Hepatocyte (in vitro differentiated cells): ENCODE results near the gene GPX4. TPM values are rescaled to one million over a fixed set of nuclear protein-coding genes. Genes with fewer than 3 reads are reported as not detected.

Experiments used
- DNase-seq: peaks from one replicate; pipeline ENCODE4 v3.0.0-alpha.2; 2016; ENCODE audit warnings: low spot score
- H2AFZ ChIP-seq: fragments of 200-600 bp; sonication (generic); 2 replicates; pipeline ENCODE4 v1.6.0; 2016; ENCODE audit warnings: antibody characterized with exemption, mild to moderate bottlenecking
- H3K27ac ChIP-seq: fragments of 200-600 bp; sonication (generic); 2 replicates; pipeline ENCODE4 v1.5.1; 2016; ENCODE audit warnings: mild to moderate bottlenecking
- H3K27me3 ChIP-seq: fragments of 200-600 bp; sonication (generic); 2 replicates; pipeline ENCODE4 v1.6.1; 2016
- H3K36me3 ChIP-seq: fragments of 200-600 bp; sonication (generic); replicated peaks from 2 replicates; pipeline ENCODE4 v1.5.1; 2016; ENCODE audit warnings: low read depth; ENCODE audit not compliant: insufficient read depth
- H3K4me1 ChIP-seq: fragments of 200-600 bp; sonication (generic); 2 replicates; pipeline ENCODE4 v1.5.1; 2016; ENCODE audit warnings: mild to moderate bottlenecking, moderate library complexity; ENCODE audit not compliant: insufficient read depth
- H3K4me2 ChIP-seq: fragments of 200-600 bp; sonication (generic); 2 replicates; pipeline ENCODE4 v1.6.0; 2016
- H3K4me3 ChIP-seq: fragments of 200-600 bp; sonication (generic); 2 replicates; pipeline ENCODE4 v1.5.1; 2016; ENCODE audit warnings: mild to moderate bottlenecking
- H3K79me2 ChIP-seq: fragments of 200-600 bp; sonication (generic); 2 replicates; pipeline ENCODE4 v1.6.0; 2017; ENCODE audit warnings: mild to moderate bottlenecking
- H3K9me2 ChIP-seq: fragments of 200-600 bp; sonication (generic); replicated peaks from 2 replicates; pipeline ENCODE4 v1.6.0; 2017; ENCODE audit warnings: mild to moderate bottlenecking; ENCODE audit not compliant: insufficient read depth
- H3K9me3 ChIP-seq: fragments of 200-600 bp; sonication (generic); 2 replicates; pipeline ENCODE4 v1.5.1; 2016; ENCODE audit warnings: low read depth, mild to moderate bottlenecking
- H4K20me1 ChIP-seq: fragments of 200-600 bp; sonication (generic); 2 replicates; pipeline ENCODE4 v1.6.0; 2016; ENCODE audit warnings: mild to moderate bottlenecking; ENCODE audit not compliant: insufficient read depth, poor library complexity, severe bottlenecking
- EZH2 ChIP-seq: fragments of 200-600 bp; sonication (generic); IDR thresholded peaks from 2 replicates; pipeline ENCODE4 v1.6.1; 2016; ENCODE audit warnings: antibody characterized with exemption, mild to moderate bottlenecking, borderline replicate concordance
- EZH2phosphoT487 ChIP-seq: fragments of 200-600 bp; sonication (generic); IDR thresholded peaks from one replicate; pipeline ENCODE4 v1.6.1; 2018; ENCODE audit warnings: antibody characterized with exemption, mild to moderate bottlenecking, low read depth, moderate library complexity; ENCODE audit not compliant: unreplicated experiment, severe bottlenecking
- WGBS: methylation state at CpG from one replicate; pipeline ENCODE4 v1.1.6; 2016; ENCODE audit warnings: low lambda C conversion rate; ENCODE audit errors: missing lambda C conversion rate; 5-methylcytosine and 5-hydroxymethylcytosine counted together
- polyA plus RNA-seq: library from polyadenylated mRNA; unstranded; fragments of >200 nt; fragmentation: Nextera tagmentation; extraction: Ambion mirVana; gene quantifications from 2 replicates; pipeline ENCODE4 v1.2.1, GENCODE V29; 2016
- total RNA-seq: library from RNA; depleted of rRNA; stranded (reverse); fragments of >200 nt; gene quantifications from 2 replicates; pipeline ENCODE4 v1.2.3, GENCODE V29; 2014
- TF ChIP-seq, protein P1 (sequence below): fragments of 200-600 bp; sonication (generic); IDR thresholded peaks from 2 replicates; pipeline ENCODE4 v1.5.1; 2016; ENCODE audit warnings: antibody characterized with exemption, mild to moderate bottlenecking; ENCODE audit not compliant: poor library complexity

Gene GPX4
- total and polyA plus RNA-seq, 2 experiments from 2014 or later: 539 to 735 TPM

DNA sequence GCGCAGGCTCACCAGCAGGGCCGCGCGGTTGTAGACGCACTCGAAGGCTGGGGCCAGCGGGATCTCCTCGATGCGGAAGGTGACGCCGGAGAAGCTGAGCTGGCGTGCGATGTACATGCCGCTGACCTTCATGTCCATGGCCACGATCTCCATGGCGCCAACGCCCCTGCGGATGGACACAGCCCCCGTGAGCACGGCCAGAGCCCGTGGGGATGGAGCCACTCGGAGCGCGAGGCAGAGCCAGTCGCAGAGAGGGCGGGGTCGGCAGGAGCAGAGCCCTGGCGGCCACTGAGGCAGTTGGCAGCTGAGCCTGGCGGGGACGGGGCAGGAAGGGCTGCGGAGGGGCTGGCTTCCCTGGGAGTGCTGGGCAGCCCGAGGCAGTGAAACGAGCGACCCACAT lies 15.2 kb downstream of the GPX4 start:
- Histone ChIP-seq H3K4me3 (no peak overlapping the region), H3K4me1 (no peaks in the 10 kb centered on the region), H3K27me3 (no peaks in the 10 kb centered on the region), H4K20me1 (no peaks in the 10 kb centered on the region), H3K4me2 (no peak overlapping the region), H3K9me3 (no peaks in the 10 kb centered on the region), H2AFZ (no peak overlapping the region), H3K27ac (no peak overlapping the region), H3K9me2 (no peaks in the 10 kb centered on the region), H3K79me2 (no peaks in the 10 kb centered on the region), H3K36me3 (no peaks in the 10 kb centered on the region)
- TF ChIP-seq EZH2: no peak
- TF ChIP-seq EZH2phosphoT487: no peak
- TF ChIP-seq, protein P1, sequence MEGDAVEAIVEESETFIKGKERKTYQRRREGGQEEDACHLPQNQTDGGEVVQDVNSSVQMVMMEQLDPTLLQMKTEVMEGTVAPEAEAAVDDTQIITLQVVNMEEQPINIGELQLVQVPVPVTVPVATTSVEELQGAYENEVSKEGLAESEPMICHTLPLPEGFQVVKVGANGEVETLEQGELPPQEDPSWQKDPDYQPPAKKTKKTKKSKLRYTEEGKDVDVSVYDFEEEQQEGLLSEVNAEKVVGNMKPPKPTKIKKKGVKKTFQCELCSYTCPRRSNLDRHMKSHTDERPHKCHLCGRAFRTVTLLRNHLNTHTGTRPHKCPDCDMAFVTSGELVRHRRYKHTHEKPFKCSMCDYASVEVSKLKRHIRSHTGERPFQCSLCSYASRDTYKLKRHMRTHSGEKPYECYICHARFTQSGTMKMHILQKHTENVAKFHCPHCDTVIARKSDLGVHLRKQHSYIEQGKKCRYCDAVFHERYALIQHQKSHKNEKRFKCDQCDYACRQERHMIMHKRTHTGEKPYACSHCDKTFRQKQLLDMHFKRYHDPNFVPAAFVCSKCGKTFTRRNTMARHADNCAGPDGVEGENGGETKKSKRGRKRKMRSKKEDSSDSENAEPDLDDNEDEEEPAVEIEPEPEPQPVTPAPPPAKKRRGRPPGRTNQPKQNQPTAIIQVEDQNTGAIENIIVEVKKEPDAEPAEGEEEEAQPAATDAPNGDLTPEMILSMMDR: no peak
- WGBS: 98% methylated on average over 27 of the region's 34 CpGs
- DNase-seq: no peak

DNA sequence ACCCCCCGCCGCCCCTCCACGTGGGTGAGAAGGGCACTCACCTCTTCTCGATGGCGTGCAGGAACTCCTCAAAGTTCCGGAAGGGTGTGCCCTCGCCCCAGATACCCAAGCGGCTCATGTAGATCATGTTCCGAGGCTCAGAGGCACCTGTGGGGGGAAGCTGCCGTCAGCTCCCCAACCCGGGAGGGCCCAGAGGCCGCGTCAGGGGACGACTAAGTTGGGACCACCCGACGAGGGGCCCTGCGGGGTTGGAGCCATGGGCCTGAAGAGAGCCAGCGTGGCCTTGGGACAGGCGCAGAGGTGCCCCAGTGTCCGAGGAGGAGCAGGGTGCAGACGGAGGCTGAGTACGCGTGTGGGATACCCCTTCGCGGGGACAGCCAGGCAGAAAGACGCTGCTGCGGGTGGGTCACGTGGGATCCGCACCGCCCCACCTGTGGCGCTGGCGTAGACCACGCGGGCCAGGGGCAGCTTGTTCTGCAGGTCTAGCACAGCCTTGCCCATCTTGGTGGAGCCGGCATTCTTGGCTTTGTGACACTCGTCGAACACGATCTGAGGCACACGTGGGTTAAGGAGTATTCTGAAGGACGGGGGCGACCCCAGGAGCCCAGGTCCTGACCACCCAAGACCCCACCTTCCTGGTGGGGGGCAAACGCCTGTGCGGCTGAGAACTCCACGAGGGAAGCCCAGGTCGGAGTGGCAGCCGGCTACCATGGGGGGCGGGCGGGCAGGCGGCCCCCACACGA lies 15.9 kb downstream of the GPX4 start:
- H3K9me3 ChIP-seq: no peaks in the 10 kb centered on the region
- 94% methylated on average over 45 of the region's 50 CpGs for WGBS
- no peaks in the 10 kb centered on the region for H3K36me3 ChIP-seq
- H4K20me1 ChIP-seq: no peaks in the 10 kb centered on the region
- H3K9me2 ChIP-seq: no peaks in the 10 kb centered on the region
- H3K4me2 ChIP-seq: no peak overlapping the region
- TF ChIP-seq EZH2 (no peak), EZH2phosphoT487 (no peak)
- TF ChIP-seq, protein P1: no peak
- no peaks in the 10 kb centered on the region for H3K79me2 ChIP-seq
- H3K4me3 ChIP-seq: no peak overlapping the region
- H3K27ac ChIP-seq: no peak overlapping the region
- H2AFZ ChIP-seq: no peak overlapping the region
- H3K4me1 ChIP-seq: no peaks in the 10 kb centered on the region
- DNase-seq: no peak
- no peaks in the 10 kb centered on the region for H3K27me3 ChIP-seq

DNA sequence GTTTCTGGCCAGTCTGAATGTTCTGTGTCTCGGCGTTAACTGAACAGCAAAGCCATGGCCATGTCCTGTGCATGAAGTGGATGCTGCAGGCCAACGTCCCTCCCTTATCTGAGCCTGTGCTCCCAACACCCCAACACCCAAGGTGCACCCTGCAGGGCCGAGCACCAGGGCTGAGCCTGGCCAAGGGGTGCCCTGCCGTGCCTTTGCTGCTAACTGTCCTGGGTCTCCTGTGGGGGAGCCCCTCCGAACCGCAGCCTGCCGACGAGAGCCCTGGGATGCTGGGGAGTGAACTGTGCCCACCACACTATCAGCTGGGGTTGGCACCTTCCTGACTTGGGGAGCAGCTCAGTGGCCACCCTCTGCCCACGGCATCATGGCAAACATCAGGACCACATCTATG lies 17.6 kb downstream of the GPX4 start:
- no peaks in the 10 kb centered on the region for H3K79me2 ChIP-seq
- WGBS: 98% methylated on average over 10 of the region's 10 CpGs
- H3K36me3 ChIP-seq: no peaks in the 10 kb centered on the region

More for the DNA sequence above, 17.6 kb downstream of the GPX4 start:
- Histone ChIP-seq H3K9me3 (no peaks in the 10 kb centered on the region), H4K20me1 (no peaks in the 10 kb centered on the region), H3K4me3 (no peak overlapping the region), H3K4me2 (no peak overlapping the region), H3K27ac (no peak overlapping the region), H3K9me2 (no peaks in the 10 kb centered on the region), H2AFZ (no peak overlapping the region), H3K27me3 (no peaks in the 10 kb centered on the region), H3K4me1 (no peaks in the 10 kb centered on the region)
- TF ChIP-seq, protein P1: no peak
- TF ChIP-seq EZH2phosphoT487 (no peak), EZH2 (no peak)
- no peak for DNase-seq
